K562 (cell line): ENCODE data around the gene AIPL1. TPM values are rescaled to one million over a fixed set of nuclear protein-coding genes. Genes with fewer than 3 reads are reported as not detected.

Experiments
- ATAC-seq: fragments of 200-7000 bp; cut with Tn5 transposase; 3 replicates; pipeline ENCODE4 v1.9.1; 2020; ENCODE audit warnings: moderate library complexity
- BruUV-seq: library from RNA; stranded (reverse); fragments of 400-500 nt; replicated peaks from 2 replicates; lab custom pipeline; 2021; lab: Mats Ljungman, UMichigan
- CTCF ChIA-PET: fragments of 300-600 bp; formaldehyde crosslinking; extraction: SDS; loops from one replicate; lab custom pipeline; 2021; ENCODE audit warnings: low intra/inter-chr PET ratio; lab: Yijun Ruan, JAX
- POLR2A ChIA-PET: fragments of 300-600, 350-650 bp; sonication (Branson Sonifier 250); formaldehyde crosslinking; extraction: SDS; loops from one replicate; lab custom pipeline; 2021; ENCODE audit warnings: antibody characterized with exemption, inconsistent platforms; lab: Yijun Ruan, JAX
- DNase-seq, 4 experiments: peaks; one replicate each; pipeline versions ENCODE4 v3.0.0 to v3.0.0-alpha.2; 2011 to 2018; ENCODE audit warnings: low spot score in 3 of 4, mixed read lengths in 3 of 4; ENCODE audit errors: extremely low read depth in 1 of 4
- FAIRE-seq: peaks from 2 replicates; lab custom pipeline; 2011; peaks lifted over from hg19 to GRCh38; lab: Jason Lieb, UNC
- H2AFZ ChIP-seq: 2 replicates; pipeline ENCODE4 v1.6.0; 2011; ENCODE audit warnings: low read depth, low read length, control low read depth, inconsistent platforms
- H3K27ac ChIP-seq: fragments of 200-600 bp; 3 replicates; pipeline ENCODE4 v1.8.0; 2011; ENCODE audit warnings: low read depth, mild to moderate bottlenecking, control low read depth, inconsistent platforms, low read length, moderate library complexity, mixed read lengths; ENCODE audit errors: extremely low read depth
- H3K27me3 ChIP-seq, 2 experiments: fragments of 300-600 bp in 1 of 2; 2 replicates in 1 of 2; 3 replicates in 1 of 2; pipeline versions ENCODE4 v1.6.0 to v1.8.0; 2011; ENCODE audit warnings: inconsistent platforms in 2 of 2, low read length in 2 of 2, mild to moderate bottlenecking in 1 of 2, mixed read lengths in 1 of 2, moderate library complexity in 1 of 2; ENCODE audit not compliant: control insufficient read depth in 2 of 2, insufficient read depth in 2 of 2
- H3K36me3 ChIP-seq: fragments of 300-600 bp; 3 replicates; pipeline ENCODE4 v1.8.0; 2011; ENCODE audit warnings: mild to moderate bottlenecking, low read length, inconsistent platforms; ENCODE audit not compliant: control insufficient read depth, insufficient read depth
- H3K4me1 ChIP-seq, 2 experiments: fragments of 200-600 bp in 1 of 2; replicated peaks in 1 of 2; 2 replicates in 1 of 2; 3 replicates in 1 of 2; pipeline versions ENCODE4 v1.5.1 to v1.8.0; 2011; ENCODE audit warnings: inconsistent platforms in 2 of 2, low read length in 2 of 2, mild to moderate bottlenecking in 1 of 2, mixed read lengths in 1 of 2, moderate library complexity in 1 of 2; ENCODE audit not compliant: control insufficient read depth in 2 of 2, insufficient read depth in 2 of 2
- H3K4me2 ChIP-seq: 2 replicates; pipeline ENCODE4 v1.6.1; 2011; ENCODE audit warnings: low read length, control low read depth, inconsistent platforms, mixed read lengths; ENCODE audit not compliant: insufficient read depth
- H3K4me3 ChIP-seq: fragments of 200-600 bp; sonication (generic), shearing (Covaris generic); 2 replicates; pipeline ENCODE4 v1.5.1; 2016; ENCODE audit warnings: control low read depth, inconsistent platforms
- H3K79me2 ChIP-seq: fragments of 200-600 bp; 3 replicates; pipeline ENCODE4 v1.8.0; 2011; ENCODE audit warnings: low read length, inconsistent platforms; ENCODE audit not compliant: control insufficient read depth, insufficient read depth
- H3K9ac ChIP-seq, 2 experiments: 2 replicates each; pipeline versions ENCODE4 v1.6.0 to v1.6.1; 2011; ENCODE audit warnings: low read depth in 2 of 2, low read length in 2 of 2, control low read depth in 1 of 2, inconsistent platforms in 1 of 2, mild to moderate bottlenecking in 1 of 2, mixed read lengths in 1 of 2; ENCODE audit not compliant: insufficient read depth in 1 of 2
- H3K9me1 ChIP-seq: one replicate; pipeline ENCODE4 v1.6.0; 2011; ENCODE audit warnings: inconsistent platforms, mild to moderate bottlenecking, low read length, moderate library complexity; ENCODE audit not compliant: control insufficient read depth, insufficient read depth
- H3K9me3 ChIP-seq: replicated peaks from 2 replicates; pipeline ENCODE4 v1.5.1; 2011; ENCODE audit warnings: low read depth, low read length, inconsistent platforms; ENCODE audit not compliant: control insufficient read depth, insufficient read depth
- H4K20me1 ChIP-seq: replicated peaks from 2 replicates; pipeline ENCODE4 v1.6.1; 2011; ENCODE audit warnings: low read length, inconsistent platforms, mixed read lengths; ENCODE audit not compliant: control insufficient read depth, insufficient read depth
- NRF1 ChIP-seq, 2 experiments: fragments of 450-650 bp; IDR thresholded peaks in 1 of 2; conservative IDR thresholded peaks in 1 of 2; 2 replicates each; pipeline ENCODE4 v1.6.1; 2014; ENCODE audit warnings: mild to moderate bottlenecking in 2 of 2
- RBM25 ChIP-seq: fragments of 200-400 bp; formaldehyde crosslinking; IDR thresholded peaks from 2 replicates; pipeline ENCODE4 v1.6.1; 2018; ENCODE audit warnings: low read length, low read depth, moderate library complexity; ENCODE audit not compliant: severe bottlenecking
- SP2 ChIP-seq: IDR thresholded peaks from 2 replicates; pipeline ENCODE4 v1.6.1; 2011; ENCODE audit warnings: mild to moderate bottlenecking, low read depth, low read length, moderate library complexity; ENCODE audit not compliant: poor library complexity, severe bottlenecking; ENCODE audit errors: extremely low read depth
- ZNF263 ChIP-seq: sonication (generic); formaldehyde crosslinking; IDR thresholded peaks from 2 replicates; pipeline ENCODE4 v1.8.0; 2022; ENCODE audit warnings: mild to moderate bottlenecking, missing genetic modification reagents, borderline replicate concordance
- WGBS: fragments of 100-300 bp; shearing (Covaris generic); methylation state at CpG from one replicate; pipeline ENCODE4 v1.1.6; 2016; ENCODE audit warnings: low coverage, mixed read lengths; ENCODE audit not compliant: insufficient coverage; ENCODE audit errors: missing lambda C conversion rate; 5-methylcytosine and 5-hydroxymethylcytosine counted together
- in situ Hi-C: fragments of 300-500 bp; cut with MboI; formaldehyde crosslinking; loops from 4 replicates; pipeline ENCODE4 v1.15.0; 2018; ENCODE audit warnings: inconsistent platforms, mixed read lengths
- intact Hi-C: fragments of 100-400 bp; cut with micrococcal nuclease; formaldehyde crosslinking; loops from 2 replicates; pipeline ENCODE4 v1.14.2; 2022
- polyA plus RNA-seq, 8 experiments: library from polyadenylated mRNA; depleted of rRNA in 4 of 8; stranded (reverse) in 5 of 8; unstranded in 3 of 8; fragments of >200 nt; fragmentation: Nextera tagmentation in 2 of 8; fragmentation: Illumina TruSeq in 1 of 8; extraction: Ambion mirVana in 2 of 8; extraction: Trizol in 1 of 8; gene quantifications; 2 replicates each; pipeline versions ENCODE4 v1.2.1 to v1.2.3, GENCODE V29; 2011 to 2014; ENCODE audit warnings: inconsistent platforms in 1 of 8, missing spikeins in 1 of 8
- total RNA-seq, 7 experiments: library from RNA; depleted of rRNA in 6 of 7; stranded (reverse); fragments of >200 nt in 6 of 7; fragmentation: Illumina TruSeq in 2 of 7; extraction: Trizol in 2 of 7; gene quantifications; 2 replicates each; pipeline versions ENCODE4 v1.2.1 to v1.2.3, GENCODE V29; 2011 to 2021; ENCODE audit warnings: low replicate concordance in 1 of 7

The AIPL1 gene
- total and polyA plus RNA-seq, 9 of the 15 experiments (the other 6 are each of a cell fraction or from before 2014, with no cell fraction given): not detected

DNA sequence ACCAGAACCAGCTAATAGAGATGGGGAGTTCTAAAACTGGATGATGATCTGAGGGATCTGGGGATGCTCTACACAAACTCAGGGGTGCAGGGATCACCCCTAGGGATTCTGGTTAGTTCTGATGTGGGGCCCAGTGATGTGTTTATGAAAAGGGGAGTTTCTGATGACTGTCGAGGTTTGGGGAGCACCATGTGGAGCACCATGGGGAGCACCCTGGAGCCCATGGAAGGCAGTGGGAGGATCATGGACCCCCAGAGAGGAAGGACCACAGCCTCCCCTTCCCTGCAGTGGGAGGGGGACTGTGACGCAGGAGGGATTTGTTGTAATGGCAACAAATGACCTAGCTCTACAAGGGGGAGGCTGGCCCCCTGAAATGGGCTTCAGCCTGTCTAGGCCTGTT, 27.8 kb upstream of the AIPL1 start:
- no peaks in the 10 kb centered on the region for H3K9me3 ChIP-seq
- H3K27me3 ChIP-seq: peaks cover 0 to 9% of the 10 kb centered on the region in 2 experiments; a peak in 2 of 5 replicates
- DNase-seq (no peak), FAIRE-seq (no peak), ATAC-seq (no peak)
- intact Hi-C loops (no loop called here), in situ Hi-C loops (no loop called here)
- no TSS peak for BruUV-seq
- no peaks in the 10 kb centered on the region for H3K9me1 ChIP-seq
- H3K36me3 ChIP-seq: no peaks in the 10 kb centered on the region
- TF ChIP-seq SP2 (no peak), ZNF263 (CRISPR knock-in tag) (peak; percentile 97)
- no peak overlapping the region for H3K9ac ChIP-seq
- H4K20me1 ChIP-seq: no peaks in the 10 kb centered on the region
- no peak overlapping the region for H2AFZ ChIP-seq
- ChIA-PET POLR2A (interaction anchor here (0.6 kb wide), 1 partner anchor 222 kb away, joined by 3 read pairs; no protein-coding TSS in a partner anchor), CTCF (no interaction called here)
- H3K27ac ChIP-seq: no peak overlapping the region
- 0% methylated on average over 1 of the region's 2 CpGs for WGBS
- no peaks in the 10 kb centered on the region for H3K79me2 ChIP-seq
- no peak overlapping the region for H3K4me2 ChIP-seq
- H3K4me1 ChIP-seq: peaks cover 15 to 17% of the 10 kb centered on the region in 2 experiments
- no peak overlapping the region for H3K4me3 ChIP-seq

DNA sequence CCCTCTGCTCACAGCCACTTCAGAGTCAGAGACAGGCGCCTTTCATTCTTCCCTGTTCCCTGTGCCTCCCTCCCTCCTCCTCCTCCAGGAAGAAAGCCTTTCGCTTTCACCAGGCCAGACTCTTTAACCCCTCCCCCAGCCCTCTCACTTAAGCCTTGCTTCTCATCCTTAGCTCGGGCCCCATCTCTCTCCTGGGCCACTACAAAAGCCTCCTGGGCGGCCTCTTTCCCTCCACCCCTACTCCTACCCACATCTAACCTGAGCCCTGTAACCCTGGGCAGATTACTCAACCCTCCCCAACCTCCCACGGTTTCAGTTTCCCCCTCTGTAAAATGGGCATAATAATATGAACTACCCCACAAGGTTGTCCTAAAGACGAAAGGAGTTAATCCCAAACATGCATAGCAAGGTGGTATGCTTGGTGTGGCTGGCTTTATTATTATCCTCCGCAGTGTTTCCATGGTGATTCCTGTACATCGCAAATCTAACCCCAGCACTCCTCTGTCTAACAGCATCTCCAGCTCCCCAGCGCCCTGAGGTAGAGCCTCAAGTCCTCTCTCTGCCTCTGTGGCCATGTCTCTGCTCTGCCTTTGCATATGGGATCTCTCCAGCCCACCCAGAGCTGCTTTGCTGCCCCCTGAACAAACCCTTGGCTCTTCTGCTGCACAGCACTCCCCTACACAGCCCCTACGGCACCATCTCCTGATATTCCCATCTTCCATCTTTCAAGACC, 27.0 kb upstream of the AIPL1 start:
- FAIRE-seq (no peak), DNase-seq (no peak), ATAC-seq (no peak)
- Histone ChIP-seq H3K36me3 (no peaks in the 10 kb centered on the region), H3K4me2 (no peak overlapping the region), H2AFZ (no peak overlapping the region), H3K4me3 (no peak overlapping the region), H3K27me3 (peaks cover 0 to 9% of the 10 kb centered on the region in 2 experiments; a peak in 2 of 5 replicates), H3K4me1 (peaks cover 23 to 24% of the 10 kb centered on the region in 2 experiments), H3K9me3 (no peaks in the 10 kb centered on the region), H3K27ac (no peak overlapping the region), H3K9me1 (no peaks in the 10 kb centered on the region), H4K20me1 (no peaks in the 10 kb centered on the region), H3K79me2 (no peaks in the 10 kb centered on the region), H3K9ac (no peak overlapping the region)
- ChIA-PET CTCF (no interaction called here), POLR2A (interaction anchor here (0.6 kb wide), 1 partner anchor 221 kb away, joined by 3 read pairs; no protein-coding TSS in a partner anchor)
- intact Hi-C loops: no loop called here
- in situ Hi-C loops: no loop called here
- 19% methylated on average over 8 of the region's 10 CpGs for WGBS
- no TSS peak for BruUV-seq
- no peak for TF ChIP-seq NRF1 (conservative IDR thresholded peaks at IDR 0.05 in 1 of 2, IDR thresholded peaks at IDR 0.05 in 1 of 2)
- peak; percentile 45 for TF ChIP-seq RBM25
